Activated B cell treated with CpG ODN at 0.5 μM for 24 hours (primary cell): ENCODE measurements around the gene PTPRD. TPM values are rescaled to one million over a fixed set of nuclear protein-coding genes. Genes with fewer than 3 reads are reported as not detected.

ENCODE experiments used
- ATAC-seq: fragments of 200-7000 bp; cut with Tn5 transposase; one replicate; pipeline ENCODE4 v1.10.0; 2021; ENCODE audit warnings: low read depth, mild to moderate bottlenecking, moderate library complexity
- CTCF ChIA-PET: fragments of 350-600 bp; sonication (Branson Sonifier 250); formaldehyde crosslinking; loops from one replicate; lab custom pipeline; 2021; ENCODE audit warnings: antibody characterized with exemption; lab: Charles Lee
- POLR2A ChIA-PET: fragments of 350-600 bp; sonication (Branson Sonifier 250); formaldehyde crosslinking; loops from one replicate; lab custom pipeline; 2021; ENCODE audit warnings: antibody characterized with exemption; lab: Charles Lee
- DNase-seq: peaks from one replicate; pipeline ENCODE4 v3.0.0; 2022
- H3K27ac Mint-ChIP-seq: one replicate; pipeline ENCODE4 v1.8.0; 2020; ENCODE audit warnings: mixed read lengths
- H3K27me3 Mint-ChIP-seq: one replicate; pipeline ENCODE4 v1.8.0; 2021; ENCODE audit warnings: mixed read lengths
- H3K36me3 Mint-ChIP-seq: one replicate; pipeline ENCODE4 v1.8.0; 2021; ENCODE audit warnings: low read depth, mixed read lengths
- H3K4me1 Mint-ChIP-seq: one replicate; pipeline ENCODE4 v1.8.0; 2021; ENCODE audit warnings: mixed read lengths
- H3K4me3 Mint-ChIP-seq: one replicate; pipeline ENCODE4 v1.8.0; 2020; ENCODE audit warnings: mild to moderate bottlenecking, mixed read lengths
- H3K9me3 Mint-ChIP-seq: one replicate; pipeline ENCODE4 v1.8.0; 2020; ENCODE audit warnings: mixed read lengths
- intact Hi-C: fragments of 100-400 bp; cut with micrococcal nuclease; formaldehyde crosslinking; loops from one replicate; pipeline ENCODE4 v1.15.1; 2024
- total RNA-seq: library from RNA; stranded (reverse); gene quantifications from 2 replicates; pipeline ENCODE4 v1.2.3, GENCODE V29; 2022
- TF ChIP-seq, protein P1 (sequence below): fragments of 200-600 bp; IDR thresholded peaks from one replicate; pipeline ENCODE4 v1.8.0; 2022; ENCODE audit warnings: antibody characterized with exemption, mild to moderate bottlenecking

Gene PTPRD
- total RNA-seq, 1 donor from 2014 or later, result 0.04 TPM

DNA sequence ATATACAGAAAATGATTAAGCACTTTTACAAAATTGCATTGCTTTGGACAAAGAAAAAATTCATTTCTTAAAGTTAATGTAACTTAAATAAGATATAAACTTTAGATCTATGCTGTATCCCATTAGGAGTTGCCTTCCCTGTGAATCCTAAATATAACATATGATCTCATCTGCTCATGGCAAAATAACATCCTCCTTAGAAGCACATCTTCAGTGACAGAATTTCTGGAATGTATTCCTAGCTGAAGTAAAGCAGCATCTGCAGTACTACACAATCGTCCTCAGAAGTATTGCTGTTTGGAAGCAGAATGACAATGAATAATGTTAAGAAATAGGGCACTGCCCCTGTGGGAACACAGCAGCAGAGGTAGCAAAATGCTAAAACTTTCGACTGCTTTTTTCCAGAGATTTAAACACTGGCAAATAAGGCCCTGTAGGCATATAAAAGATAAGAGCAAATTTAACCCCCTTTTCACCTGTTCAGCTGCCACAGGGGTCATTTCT lies 571.0 kb downstream of the PTPRD start:
- Mint-ChIP-seq H3K4me3 (no peak overlapping the region), H3K27ac (no peak overlapping the region), H3K27me3 (no peaks in the 10 kb centered on the region), H3K4me1 (no peaks in the 10 kb centered on the region), H3K9me3 (no peaks in the 10 kb centered on the region), H3K36me3 (no peaks in the 10 kb centered on the region)
- ChIA-PET POLR2A (no interaction called here), CTCF (no interaction called here)
- DNase-seq, result no peak
- TF ChIP-seq, protein P1, sequence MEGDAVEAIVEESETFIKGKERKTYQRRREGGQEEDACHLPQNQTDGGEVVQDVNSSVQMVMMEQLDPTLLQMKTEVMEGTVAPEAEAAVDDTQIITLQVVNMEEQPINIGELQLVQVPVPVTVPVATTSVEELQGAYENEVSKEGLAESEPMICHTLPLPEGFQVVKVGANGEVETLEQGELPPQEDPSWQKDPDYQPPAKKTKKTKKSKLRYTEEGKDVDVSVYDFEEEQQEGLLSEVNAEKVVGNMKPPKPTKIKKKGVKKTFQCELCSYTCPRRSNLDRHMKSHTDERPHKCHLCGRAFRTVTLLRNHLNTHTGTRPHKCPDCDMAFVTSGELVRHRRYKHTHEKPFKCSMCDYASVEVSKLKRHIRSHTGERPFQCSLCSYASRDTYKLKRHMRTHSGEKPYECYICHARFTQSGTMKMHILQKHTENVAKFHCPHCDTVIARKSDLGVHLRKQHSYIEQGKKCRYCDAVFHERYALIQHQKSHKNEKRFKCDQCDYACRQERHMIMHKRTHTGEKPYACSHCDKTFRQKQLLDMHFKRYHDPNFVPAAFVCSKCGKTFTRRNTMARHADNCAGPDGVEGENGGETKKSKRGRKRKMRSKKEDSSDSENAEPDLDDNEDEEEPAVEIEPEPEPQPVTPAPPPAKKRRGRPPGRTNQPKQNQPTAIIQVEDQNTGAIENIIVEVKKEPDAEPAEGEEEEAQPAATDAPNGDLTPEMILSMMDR, result no peak
- no peak for ATAC-seq
- intact Hi-C loops, result no loop called here

DNA sequence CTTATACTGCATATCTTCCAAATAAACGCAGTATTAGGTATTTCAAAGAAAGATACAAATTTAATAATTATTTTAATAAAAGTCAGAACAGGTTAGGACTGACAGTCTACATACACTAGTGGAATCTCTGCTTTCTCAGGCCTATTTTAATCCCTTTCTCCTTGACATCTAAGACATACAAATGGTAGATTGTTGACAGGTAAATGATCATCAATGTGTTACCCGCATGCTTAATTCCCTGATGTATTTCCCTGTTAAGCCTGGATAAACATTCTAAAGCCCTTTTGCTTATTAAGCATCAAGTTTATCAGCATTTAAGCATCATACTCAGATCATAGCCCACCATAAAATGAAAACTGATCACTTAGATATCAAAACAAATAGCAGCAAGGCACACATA lies 576.7 kb downstream of the PTPRD start:
- intact Hi-C loops, result no loop called here
- TF ChIP-seq, protein P1, result no peak
- ChIA-PET CTCF (no interaction called here), POLR2A (no interaction called here)
- H3K4me1 Mint-ChIP-seq, result no peaks in the 10 kb centered on the region
- H3K36me3 Mint-ChIP-seq, result no peaks in the 10 kb centered on the region
- DNase-seq (no peak), ATAC-seq (no peak)
- H3K9me3 Mint-ChIP-seq, result no peaks in the 10 kb centered on the region
- H3K27me3 Mint-ChIP-seq, result no peaks in the 10 kb centered on the region
- H3K27ac Mint-ChIP-seq, result no peak overlapping the region
- no peak overlapping the region for H3K4me3 Mint-ChIP-seq

DNA sequence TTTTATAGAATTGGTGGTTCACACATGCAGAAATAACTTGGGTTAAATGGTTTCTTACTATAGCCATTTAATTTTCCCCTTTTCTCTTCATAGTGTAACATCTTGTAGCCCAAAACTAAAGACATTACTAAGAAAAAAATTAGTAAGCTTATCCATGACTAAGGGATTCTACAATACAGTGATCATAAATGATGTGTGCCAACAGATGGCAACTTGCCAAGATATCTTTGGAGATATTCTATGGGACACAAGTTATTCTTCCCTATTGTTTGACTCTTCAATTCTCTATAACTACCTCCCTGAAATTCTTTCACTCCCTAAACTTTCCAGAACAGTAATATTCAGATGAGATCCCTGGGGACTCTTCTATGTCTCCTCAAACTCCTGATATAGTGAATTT lies 580.6 kb downstream of the PTPRD start:
- no peaks in the 10 kb centered on the region for H3K4me1 Mint-ChIP-seq
- H3K27me3 Mint-ChIP-seq, result no peaks in the 10 kb centered on the region
- H3K9me3 Mint-ChIP-seq, result no peaks in the 10 kb centered on the region
- no peak overlapping the region for H3K27ac Mint-ChIP-seq
- no peak for DNase-seq
- CTCF ChIA-PET, result no interaction called here
- POLR2A ChIA-PET, result no interaction called here
- no peaks in the 10 kb centered on the region for H3K36me3 Mint-ChIP-seq
- ATAC-seq, result no peak
- intact Hi-C loops, result no loop called here
- no peak overlapping the region for H3K4me3 Mint-ChIP-seq
- TF ChIP-seq, protein P1, result no peak

DNA sequence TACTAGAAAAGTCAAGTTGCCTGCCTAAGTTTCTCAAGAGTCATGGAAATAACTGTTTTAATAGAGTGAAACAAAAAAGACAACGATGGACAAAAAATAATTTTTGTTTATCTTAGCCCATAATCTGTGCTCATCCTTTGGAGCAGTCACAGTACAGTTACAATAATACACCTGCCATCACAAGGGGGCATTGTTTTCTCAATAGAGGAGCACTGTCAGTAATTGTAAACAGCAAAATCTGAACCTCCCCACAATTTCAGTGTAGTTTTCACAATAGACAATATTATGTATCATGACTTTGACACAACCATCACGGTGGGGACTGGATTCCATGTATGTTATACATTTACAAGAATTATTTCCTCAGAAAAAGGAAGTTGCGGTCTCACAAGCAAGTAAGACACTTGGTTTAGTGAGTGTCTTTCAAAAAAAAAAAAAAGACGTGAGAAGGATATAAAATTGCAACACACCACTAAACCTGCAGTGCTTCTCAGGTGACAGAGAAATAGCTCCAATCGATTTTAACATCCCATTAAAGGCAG lies 586.3 kb downstream of the PTPRD start:
- ChIA-PET POLR2A (no interaction called here), CTCF (no interaction called here)
- Mint-ChIP-seq H3K9me3 (no peaks in the 10 kb centered on the region), H3K27ac (no peak overlapping the region), H3K36me3 (no peaks in the 10 kb centered on the region), H3K4me3 (no peak overlapping the region), H3K27me3 (no peaks in the 10 kb centered on the region), H3K4me1 (no peaks in the 10 kb centered on the region)
- no peak for ATAC-seq
- intact Hi-C loops, result no loop called here
- TF ChIP-seq, protein P1, result no peak
- DNase-seq, result no peak

GRCh38 chr9:10015755-10016154 lies 597.0 kb downstream of the PTPRD start:
- Mint-ChIP-seq H3K9me3 (no peaks in the 10 kb centered on the region), H3K36me3 (no peaks in the 10 kb centered on the region), H3K4me1 (no peaks in the 10 kb centered on the region), H3K27ac (no peak overlapping the region), H3K4me3 (no peak overlapping the region), H3K27me3 (no peaks in the 10 kb centered on the region)
- ChIA-PET POLR2A (no interaction called here), CTCF (no interaction called here)
- intact Hi-C loops, result no loop called here
- TF ChIP-seq, protein P1, result no peak
- ATAC-seq (no peak), DNase-seq (no peak)
